Stimulated activated CD8-positive, alpha-beta memory T cell treated with anti-CD3 and anti-CD28 coated beads, Interleukin-7, amount 100 ng/mL, for 24 hours (primary cell): ENCODE results near the gene GON7.
A peak's percentile ranks its signal among the peaks of the same experiment; 100 is the strongest.
"Not testable (repeated sequence)": the region's sequence is repeated elsewhere in the genome, so short reads cannot be mapped to it uniquely, and the experiment has no call there.

Experiments used
- DNase-seq: peaks from one replicate; pipeline ENCODE4 v3.0.0-alpha.2; 2020; ENCODE audit warnings: low read depth

The GON7 gene

GRCh38 chr14:93206793-93207467, at the start of gene GON7, which contains the start of gene UBR7:
Gene GON7, minus strand, starts transcription at chr14:93207065. Its CDS starts 28 bp downstream, at chr14:93207037.
Gene UBR7, plus strand, starts transcription at chr14:93207256. Its CDS starts 36 bp downstream, at chr14:93207292.
- peak; percentile 73 for DNase-seq

GRCh38 chr14:93249128-93249831, 42.4 kb upstream of the GON7 start:
- no peak for DNase-seq

- no peak for DNase-seq
Observed at GRCh38 chr14:93246534-93246933, 39.7 kb upstream of the GON7 start.

GRCh38 chr14:93245764-93246420, 39.0 kb upstream of the GON7 start:
- no peak for DNase-seq

DNA sequence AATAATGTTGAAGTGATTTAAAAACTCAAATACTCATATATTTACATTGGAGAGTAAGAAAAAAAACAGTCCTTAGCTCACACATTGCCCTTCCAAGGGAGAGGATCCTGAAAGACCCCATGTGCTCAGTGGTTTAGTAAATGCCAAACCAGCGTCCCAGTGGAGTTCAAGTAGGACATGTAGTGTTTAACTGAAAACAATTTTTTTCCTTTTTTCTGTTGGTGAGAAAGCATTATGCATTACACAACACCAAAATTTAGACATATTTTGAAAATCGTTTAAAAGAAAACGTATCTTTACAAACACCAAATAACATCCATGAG, 33.8 kb upstream of the GON7 start:
- DNase-seq = no peak

DNA sequence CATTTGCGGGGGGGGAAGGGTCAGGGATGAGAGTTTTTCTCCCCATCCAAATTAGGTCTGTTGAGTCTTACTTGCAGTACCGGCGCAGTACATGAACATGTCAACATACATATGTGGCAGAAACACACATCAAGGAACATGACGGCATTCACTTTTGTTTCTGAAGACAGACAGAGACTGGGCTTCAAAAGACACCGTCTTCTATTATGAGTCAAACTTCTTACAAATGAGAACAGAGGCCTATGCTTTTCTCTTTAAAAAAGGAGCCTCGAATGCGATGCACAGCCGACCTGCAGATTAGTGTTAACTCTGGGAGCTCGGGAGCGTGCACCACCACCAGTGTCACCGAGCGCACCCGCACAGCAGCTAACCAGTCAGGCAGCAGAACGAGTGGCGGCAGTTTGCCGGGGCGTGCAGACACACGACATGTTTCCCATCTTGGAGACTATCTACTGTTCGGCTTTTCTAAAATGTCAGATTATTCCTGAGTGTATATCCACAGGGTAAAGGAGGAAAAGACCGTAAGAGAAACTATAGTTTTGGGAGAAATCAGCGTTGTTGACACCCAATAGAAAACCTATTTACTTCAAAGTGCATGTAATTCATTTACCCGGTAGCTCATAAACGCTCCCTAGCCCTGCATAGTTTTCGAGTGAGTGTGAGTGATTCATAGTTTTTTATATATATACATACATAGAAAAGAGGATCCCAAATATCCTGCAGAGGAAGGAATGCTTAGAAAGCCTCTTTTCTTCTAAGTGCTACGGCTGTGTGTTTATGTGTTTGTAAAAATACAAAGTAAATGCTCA, 33.2 kb upstream of the GON7 start:
- DNase-seq = no peak

DNA sequence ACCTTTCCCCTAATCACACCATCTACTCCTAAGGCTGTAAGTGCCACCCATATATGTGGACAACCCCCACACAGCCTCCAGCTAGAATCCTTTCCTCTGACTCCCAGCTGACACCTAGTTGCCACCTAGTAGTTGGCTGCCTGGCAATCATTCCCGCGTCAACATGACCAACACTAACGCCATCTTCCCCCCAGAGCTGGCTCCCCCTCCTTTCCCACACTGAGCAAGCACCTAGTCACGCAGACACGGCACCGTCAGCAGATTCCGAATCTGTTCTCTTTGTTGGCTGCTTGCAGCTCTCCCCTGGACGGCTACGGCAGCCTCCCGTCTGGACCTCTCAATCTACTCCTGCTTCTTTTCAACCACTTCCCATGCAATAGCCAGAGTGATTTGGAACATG, 27.9 kb upstream of the GON7 start:
- no peak for DNase-seq

DNA sequence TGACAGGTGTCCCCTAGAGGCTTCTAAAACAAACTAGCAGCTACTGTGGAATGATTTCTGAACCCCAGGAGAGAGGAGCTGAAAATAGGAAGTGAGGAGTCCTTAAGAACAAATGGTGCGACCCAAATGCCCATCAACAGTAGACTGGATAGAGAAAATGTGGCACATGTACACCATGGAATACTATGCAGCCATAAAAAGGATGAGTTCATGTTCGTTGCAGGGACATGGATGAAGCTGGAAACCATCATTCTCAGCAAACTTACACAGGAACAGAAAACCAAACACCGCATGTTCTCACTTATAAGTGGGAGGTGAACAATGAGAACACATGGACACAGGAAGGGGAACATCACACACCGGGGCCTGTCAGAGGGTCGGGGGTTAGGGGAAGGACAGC, 26.2 kb upstream of the GON7 start:
- DNase-seq = not testable (repeated sequence)

DNA sequence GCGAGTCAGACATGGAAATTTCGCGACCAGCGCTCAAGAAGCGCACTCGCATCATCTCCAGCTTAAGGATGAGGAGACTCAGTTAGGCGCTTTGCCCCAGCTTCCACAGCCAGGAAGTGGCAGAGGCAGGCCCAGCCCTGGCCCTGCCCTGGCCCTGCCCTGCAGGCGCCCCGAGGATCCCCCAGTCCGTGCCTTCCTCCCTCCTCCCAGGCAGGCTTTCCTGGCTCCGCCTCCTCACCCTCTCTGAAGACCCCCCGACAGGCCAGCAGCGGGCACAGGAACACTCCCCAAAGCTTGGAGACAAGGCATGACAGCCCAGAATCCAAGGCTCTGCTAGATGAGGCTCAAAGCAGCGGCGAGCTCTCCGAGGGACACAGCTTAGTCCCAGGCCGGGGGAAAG, 25.3 kb upstream of the GON7 start:
- no peak for DNase-seq

DNA sequence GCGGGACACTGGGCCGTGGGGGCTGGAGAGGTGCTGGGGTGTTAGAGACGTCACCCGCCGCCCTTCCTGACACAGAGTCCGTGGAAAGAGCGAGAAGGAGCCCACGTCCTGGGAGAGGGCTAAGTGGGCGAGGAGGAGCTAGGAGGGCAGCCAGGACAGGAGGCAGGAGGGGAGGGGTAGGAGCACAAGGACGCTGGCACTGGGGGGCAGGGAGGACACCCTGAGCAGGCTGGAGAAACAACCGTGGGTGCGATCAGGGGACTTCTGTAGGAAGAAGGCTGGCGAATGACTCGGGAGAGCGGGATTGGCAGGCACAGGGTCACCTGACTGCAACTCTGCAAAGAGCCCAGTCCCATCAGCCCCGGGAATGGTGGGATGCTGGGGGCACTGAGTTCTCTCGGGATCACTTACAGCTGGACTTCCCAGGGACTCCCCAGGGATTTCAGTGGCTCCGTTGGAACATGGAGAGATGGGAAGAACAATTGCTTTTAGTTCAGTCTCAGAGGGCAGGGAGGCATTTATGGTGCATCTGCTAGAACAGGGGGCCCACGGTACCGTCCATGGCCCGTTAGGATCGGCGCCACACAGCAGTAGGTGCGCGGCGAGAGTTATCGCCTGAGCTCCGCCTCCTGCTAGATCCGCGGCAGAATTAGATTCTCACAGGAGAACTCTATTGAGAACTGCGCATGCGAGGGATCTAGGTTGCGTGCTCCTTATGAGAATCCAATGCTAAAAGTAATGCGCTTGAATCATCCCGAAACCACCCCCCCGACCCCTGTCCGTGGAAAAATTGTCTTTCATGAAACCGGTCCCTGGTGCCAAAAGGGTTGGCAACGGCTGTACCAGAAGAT, 24.5 kb upstream of the GON7 start:
- DNase-seq = no peak

DNA sequence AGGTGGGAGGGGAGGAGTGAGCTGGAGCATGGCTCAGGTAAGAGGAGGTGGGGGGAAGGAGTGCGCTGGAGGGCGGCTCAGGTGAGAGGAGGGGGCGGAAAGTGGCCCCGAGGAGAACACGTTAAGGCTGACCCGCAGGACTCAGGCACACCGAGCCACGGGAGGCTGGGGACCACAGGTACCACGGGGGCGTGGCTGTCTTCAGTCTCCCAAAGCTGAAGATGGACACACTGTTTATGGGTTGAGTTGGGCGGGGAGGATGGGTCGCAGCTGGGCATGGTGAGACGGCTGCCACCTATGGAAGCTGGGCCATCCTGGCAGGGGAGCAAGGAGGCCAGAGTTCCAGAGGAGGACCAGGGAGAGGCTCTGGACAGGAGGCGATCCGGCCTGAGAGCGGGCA, 23.7 kb upstream of the GON7 start:
- DNase-seq = no peak

DNA sequence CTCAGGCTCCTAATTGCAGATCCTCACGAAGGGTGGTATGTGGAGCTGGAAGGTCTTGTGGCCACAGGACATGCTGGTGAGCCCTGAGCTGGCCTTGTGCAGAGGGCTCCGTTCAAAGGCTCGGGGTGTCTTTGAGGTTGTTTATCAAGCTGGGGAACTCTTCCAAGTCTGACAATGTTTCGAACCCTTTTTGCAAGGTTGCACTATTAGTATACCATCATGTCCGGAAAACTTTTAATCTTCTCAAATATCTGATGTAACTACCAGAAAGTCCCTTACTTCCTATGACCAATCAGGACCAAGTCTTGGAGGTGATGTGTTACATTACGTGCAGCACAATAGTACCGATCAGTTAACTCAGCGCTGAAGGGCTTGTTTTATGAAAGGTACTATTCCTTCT, 21.7 kb upstream of the GON7 start:
- DNase-seq = no peak

- no peak for DNase-seq
Observed at GRCh38 chr14:93223565-93223964, 16.7 kb upstream of the GON7 start.

- DNase-seq = no peak
Observed at GRCh38 chr14:93220509-93220908, 13.6 kb upstream of the GON7 start.

DNA sequence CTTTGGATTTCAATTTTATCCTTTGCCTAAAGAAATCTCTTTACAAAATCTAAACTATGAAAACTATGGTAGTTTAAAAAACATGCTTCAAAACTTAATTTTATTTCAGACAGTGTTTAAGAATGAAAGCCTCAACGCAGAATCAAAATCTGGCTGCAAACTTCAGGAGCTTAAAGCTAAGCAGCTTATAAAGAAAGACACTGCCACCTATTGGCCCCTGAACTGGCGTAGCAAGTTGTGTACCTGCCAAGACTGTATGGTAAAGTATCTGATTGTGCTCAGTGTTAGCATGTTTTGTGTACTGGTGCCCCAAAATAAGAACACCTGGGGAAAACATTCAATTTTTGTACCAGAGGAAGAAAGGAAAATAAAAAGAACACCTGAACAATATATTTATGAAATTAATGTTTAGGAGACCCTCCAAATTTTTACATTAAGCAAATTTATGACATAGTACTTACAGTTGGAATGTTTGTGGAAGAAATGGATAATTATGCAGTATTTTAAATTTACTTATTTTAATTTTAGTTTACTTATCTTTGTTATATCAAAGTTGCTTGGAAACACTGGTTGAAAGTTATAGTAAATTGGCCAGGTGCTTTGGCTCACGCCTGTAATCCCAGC, 12.3 kb upstream of the GON7 start:
- DNase-seq = no peak

DNA sequence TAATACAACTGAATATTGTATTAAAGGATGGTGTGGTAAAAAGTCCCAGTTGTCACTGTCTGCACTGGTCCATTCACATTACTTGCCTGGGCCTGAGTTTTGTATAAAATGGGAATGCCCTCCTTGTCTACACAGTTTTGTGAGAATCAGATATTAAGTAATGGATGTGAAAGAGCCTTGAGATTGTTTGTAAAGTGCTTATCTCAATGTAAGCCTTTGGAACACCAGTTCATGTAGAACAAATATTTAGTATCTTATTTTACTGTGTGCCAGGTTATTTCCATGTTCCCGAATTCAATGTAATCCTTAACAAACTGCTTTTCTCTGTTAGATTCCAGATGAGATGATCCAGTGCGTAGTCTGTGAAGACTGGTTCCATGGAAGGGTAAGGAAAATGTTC, 7.7 kb upstream of the GON7 start:
- DNase-seq = no peak

DNA sequence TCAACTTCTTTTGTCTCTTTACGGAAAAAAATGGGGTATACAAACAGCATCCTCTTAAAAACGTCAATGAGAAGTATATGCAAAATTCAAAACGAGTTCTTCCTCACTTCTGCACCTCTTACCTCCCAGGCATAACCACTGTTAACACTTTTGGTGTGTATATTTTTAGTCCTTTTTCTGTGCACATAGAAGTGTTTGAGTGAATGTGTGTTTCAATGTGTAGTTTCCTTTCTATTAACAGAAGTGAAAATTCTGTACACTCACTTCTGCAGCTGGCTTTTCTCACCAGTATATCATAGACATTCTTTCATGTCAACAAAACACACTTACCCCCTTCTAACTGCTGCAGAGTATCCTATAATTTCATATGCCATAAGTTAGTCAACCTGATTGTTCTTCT, 5.6 kb upstream of the GON7 start:
- no peak for DNase-seq

GRCh38 chr14:93207468-93208308, 823 bp upstream of the GON7 start:
- no peak for DNase-seq

GRCh38 chr14:93201155-93201704, 5.6 kb downstream of the GON7 start:
- no peak for DNase-seq

DNA sequence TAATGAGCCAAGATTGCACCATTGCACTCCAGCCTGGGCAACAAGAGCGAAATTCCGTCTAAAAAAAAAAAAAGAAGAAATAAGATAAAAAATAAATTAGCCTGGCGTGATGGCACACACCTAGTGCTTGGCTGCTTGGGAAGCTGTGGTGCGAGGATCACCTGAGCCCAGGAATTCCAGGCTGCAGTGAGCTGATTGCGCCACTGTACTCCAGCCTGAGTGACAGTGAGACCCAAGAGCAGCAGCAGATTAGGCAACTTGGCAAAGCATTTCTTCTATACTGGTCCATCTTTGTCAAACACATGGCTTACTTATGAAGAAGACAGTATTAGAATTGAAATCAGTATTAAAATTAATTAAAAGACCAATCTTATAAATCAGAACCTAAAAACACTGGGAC, 6.3 kb downstream of the GON7 start:
- DNase-seq = no peak
